Measurements from ENCODE around the gene ADAM30.

Gene ADAM30

DNA sequence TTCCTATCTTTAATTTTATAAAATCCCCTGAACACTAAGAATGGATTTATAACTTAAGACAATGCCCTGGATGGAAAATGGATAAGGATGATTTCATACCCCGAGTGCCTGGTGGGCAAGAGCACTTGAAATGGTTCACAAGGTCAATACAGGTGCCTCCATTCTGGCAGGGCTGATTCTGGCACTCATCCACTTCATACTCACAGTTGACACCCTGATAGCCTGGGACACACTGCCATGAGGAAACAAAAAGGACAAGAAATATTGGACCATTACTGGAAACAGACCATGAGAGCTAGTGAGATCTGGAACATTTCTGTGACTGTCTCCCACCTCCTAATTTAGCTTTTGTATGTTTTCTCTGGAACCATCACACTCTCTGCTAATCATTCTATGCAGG is 39.1 kb upstream of the ADAM30 start:
- DNase-seq (ENCODE audit: low read depth): no peak
- TF ChIP-seq MYC (IDR thresholded peaks at IDR 0.05; ENCODE audit: low read depth, low read length): no peak
- no peak for TF ChIP-seq POLR2A (IDR thresholded peaks at IDR 0.05; ENCODE audit: extremely low read depth, insufficient read length)
- TF ChIP-seq, protein P1, sequence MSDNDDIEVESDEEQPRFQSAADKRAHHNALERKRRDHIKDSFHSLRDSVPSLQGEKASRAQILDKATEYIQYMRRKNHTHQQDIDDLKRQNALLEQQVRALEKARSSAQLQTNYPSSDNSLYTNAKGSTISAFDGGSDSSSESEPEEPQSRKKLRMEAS (IDR thresholded peaks at IDR 0.05; ENCODE audit: low read depth, low read length): no peak
- TF ChIP-seq, protein P2, sequence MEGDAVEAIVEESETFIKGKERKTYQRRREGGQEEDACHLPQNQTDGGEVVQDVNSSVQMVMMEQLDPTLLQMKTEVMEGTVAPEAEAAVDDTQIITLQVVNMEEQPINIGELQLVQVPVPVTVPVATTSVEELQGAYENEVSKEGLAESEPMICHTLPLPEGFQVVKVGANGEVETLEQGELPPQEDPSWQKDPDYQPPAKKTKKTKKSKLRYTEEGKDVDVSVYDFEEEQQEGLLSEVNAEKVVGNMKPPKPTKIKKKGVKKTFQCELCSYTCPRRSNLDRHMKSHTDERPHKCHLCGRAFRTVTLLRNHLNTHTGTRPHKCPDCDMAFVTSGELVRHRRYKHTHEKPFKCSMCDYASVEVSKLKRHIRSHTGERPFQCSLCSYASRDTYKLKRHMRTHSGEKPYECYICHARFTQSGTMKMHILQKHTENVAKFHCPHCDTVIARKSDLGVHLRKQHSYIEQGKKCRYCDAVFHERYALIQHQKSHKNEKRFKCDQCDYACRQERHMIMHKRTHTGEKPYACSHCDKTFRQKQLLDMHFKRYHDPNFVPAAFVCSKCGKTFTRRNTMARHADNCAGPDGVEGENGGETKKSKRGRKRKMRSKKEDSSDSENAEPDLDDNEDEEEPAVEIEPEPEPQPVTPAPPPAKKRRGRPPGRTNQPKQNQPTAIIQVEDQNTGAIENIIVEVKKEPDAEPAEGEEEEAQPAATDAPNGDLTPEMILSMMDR (IDR thresholded peaks at IDR 0.05; ENCODE audit: low read depth, low read length): no peak
- no peak overlapping the region for H3K4me3 ChIP-seq (ENCODE audit: low read depth, low read length)

DNA sequence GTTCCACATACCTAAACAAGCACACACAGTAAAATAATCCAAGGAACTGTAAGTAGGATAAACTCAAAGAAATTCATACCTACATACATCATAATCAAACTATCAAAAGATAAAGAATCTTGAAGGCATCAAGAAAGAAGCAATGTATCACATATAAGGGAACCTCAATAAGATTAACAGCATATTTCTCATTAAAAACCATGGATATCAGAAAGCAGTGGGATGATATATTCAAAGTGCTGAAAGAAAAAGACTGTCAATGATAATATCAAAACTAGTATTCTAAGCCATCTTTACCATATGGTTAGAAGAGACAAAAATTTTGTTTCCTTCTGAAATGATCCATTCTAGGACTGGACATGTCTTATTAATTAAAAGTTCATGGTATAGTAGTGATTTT is 37.1 kb upstream of the ADAM30 start:
- TF ChIP-seq MYC (IDR thresholded peaks at IDR 0.05; ENCODE audit: low read depth, low read length): no peak
- TF ChIP-seq, protein P2 (IDR thresholded peaks at IDR 0.05; ENCODE audit: low read depth, low read length): no peak
- no peak for TF ChIP-seq POLR2A (IDR thresholded peaks at IDR 0.05; ENCODE audit: extremely low read depth, insufficient read length)
- TF ChIP-seq, protein P1 (IDR thresholded peaks at IDR 0.05; ENCODE audit: low read depth, low read length): no peak
- no peak overlapping the region for H3K4me3 ChIP-seq (ENCODE audit: low read depth, low read length)
- no peak for DNase-seq (ENCODE audit: low read depth)

DNA sequence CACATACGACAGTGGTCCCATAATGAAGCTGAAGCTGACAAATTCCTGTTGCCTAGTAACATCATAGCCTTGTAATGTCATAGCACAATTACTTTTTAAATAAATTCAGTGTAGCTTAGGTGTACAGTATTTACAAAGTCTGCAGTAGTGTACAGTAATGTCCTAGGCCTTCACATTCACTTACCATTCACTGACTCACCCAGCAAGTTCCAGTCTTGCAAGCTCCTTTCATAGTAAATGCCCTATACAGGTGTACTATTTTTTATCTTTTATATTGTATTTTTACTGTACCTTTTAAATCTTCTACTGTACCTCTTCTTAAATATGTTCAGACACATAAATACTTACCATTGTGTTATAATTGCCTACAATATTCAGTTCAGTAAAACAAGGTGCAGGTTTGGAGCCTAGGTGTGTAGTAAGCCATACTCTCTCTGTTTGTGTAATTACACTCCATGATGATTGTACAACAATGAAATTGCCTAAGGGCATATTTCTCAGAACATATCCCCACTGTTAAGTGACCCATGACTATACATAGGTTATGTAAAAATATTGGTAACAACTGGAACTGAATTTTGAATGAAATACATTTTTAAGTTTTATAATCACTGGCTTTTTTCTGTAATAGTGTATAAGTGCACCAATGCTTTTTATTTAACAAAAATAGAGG is 33.5 kb upstream of the ADAM30 start:
- TF ChIP-seq POLR2A (IDR thresholded peaks at IDR 0.05; ENCODE audit: extremely low read depth, insufficient read length) (no peak), MYC (IDR thresholded peaks at IDR 0.05; ENCODE audit: low read depth, low read length) (no peak)
- TF ChIP-seq, protein P1 (IDR thresholded peaks at IDR 0.05; ENCODE audit: low read depth, low read length): no peak
- TF ChIP-seq, protein P2 (IDR thresholded peaks at IDR 0.05; ENCODE audit: low read depth, low read length): no peak
- H3K4me3 ChIP-seq (ENCODE audit: low read depth, low read length): no peak overlapping the region
- no peak for DNase-seq (ENCODE audit: low read depth)

DNA sequence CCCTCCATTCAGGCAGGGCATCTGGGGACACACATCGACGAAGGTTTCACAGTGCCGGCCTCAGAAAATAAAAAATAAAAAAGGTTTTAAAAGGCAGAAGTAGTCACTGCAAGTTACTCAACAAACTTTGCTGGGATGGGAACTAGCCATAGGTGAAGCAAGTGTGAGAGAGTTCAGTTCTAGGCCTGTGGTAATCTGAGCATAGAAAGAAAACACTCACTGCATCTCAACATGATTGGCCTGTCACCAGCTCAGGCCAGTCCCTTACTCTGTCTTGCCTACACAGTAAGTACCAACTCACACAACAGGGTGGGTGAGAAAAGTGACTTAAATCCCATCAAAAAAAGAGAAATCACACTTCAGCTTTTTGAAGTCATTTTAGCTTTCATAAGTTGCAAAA is 30.2 kb upstream of the ADAM30 start:
- DNase-seq (ENCODE audit: low read depth): no peak
- TF ChIP-seq POLR2A (IDR thresholded peaks at IDR 0.05; ENCODE audit: extremely low read depth, insufficient read length) (no peak), MYC (IDR thresholded peaks at IDR 0.05; ENCODE audit: low read depth, low read length) (no peak)
- TF ChIP-seq, protein P1 (IDR thresholded peaks at IDR 0.05; ENCODE audit: low read depth, low read length): no peak
- TF ChIP-seq, protein P2 (IDR thresholded peaks at IDR 0.05; ENCODE audit: low read depth, low read length): no peak
- H3K4me3 ChIP-seq (ENCODE audit: low read depth, low read length): no peak overlapping the region

DNA sequence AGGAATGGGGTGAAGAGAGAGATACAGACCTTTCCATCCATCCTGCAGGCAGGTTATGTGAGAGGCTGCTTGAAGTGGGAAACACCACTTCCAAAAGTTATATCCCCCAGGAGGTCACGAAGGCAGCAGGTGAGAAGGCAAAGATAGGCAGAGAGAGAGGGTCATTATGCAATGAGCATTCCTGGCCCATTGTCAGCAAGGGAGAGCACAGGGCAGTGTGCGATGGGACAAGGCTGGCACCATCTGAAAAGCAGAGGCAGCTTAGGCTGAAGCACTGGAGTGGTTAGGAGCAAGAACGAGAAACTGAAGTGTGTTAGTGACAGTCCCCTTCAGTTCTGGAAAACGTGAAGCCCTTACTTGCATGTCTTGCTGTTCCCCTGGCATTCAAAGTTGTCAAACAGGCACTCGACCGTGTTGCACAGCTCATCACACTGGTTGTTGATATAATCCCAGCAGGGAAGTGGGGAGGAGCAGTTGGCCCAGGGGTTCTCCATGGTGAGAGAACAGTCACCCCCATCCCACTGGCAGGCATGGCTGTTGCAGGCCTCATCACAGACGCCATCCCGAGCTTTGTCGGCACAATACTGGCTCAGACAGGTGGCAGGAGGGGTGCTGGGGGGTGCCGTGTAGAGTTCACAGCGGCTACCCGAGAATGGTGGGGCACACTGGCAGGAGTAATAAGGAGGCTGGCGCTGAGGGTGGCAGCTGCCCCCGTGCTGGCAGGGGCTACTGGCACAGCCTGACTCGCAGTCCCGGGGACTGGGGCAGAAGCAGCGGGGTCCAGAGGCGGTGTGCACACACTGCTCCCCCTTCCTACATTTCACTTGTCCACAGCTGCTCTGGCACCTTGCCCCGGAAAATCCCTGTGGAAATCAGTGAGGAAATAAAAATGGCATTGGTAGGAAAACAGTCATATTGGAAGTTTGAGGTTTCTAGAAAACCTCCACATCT is 28.9 kb upstream of the ADAM30 start:
- TF ChIP-seq, protein P1 (IDR thresholded peaks at IDR 0.05; ENCODE audit: low read depth, low read length): no peak
- no peak for TF ChIP-seq MYC (IDR thresholded peaks at IDR 0.05; ENCODE audit: low read depth, low read length)
- TF ChIP-seq POLR2A (IDR thresholded peaks at IDR 0.05; ENCODE audit: extremely low read depth, insufficient read length): no peak
- TF ChIP-seq, protein P2 (IDR thresholded peaks at IDR 0.05; ENCODE audit: low read depth, low read length): no peak
- no peak overlapping the region for H3K4me3 ChIP-seq (ENCODE audit: low read depth, low read length)
- DNase-seq (ENCODE audit: low read depth): no peak

Data from NB4 (cell line).